Transverse colon (tissue), 4 donors: ENCODE results near the gene MAST2. TPM values are rescaled to one million over a fixed set of nuclear protein-coding genes. Genes with fewer than 3 reads are reported as not detected.

Experiments
- DNase-seq: peaks from one replicate; pipeline ENCODE4 v3.0.0-alpha.2; 2019
- H3K27ac ChIP-seq, 4 donors: fragments of 200-600 bp; sonication (generic); 2 replicates each; pipeline ENCODE4 v1.5.1; 2016 to 2018; ENCODE audit warnings: inconsistent platforms in 4 of 4
- H3K27me3 ChIP-seq: fragments of 200-600 bp; sonication (generic); 2 replicates; pipeline ENCODE4 v1.5.1; 2017; ENCODE audit warnings: inconsistent platforms
- H3K36me3 ChIP-seq, 4 donors: fragments of 200-600 bp; sonication (generic); 2 replicates each; pipeline ENCODE4 v1.5.1; 2017 to 2019; ENCODE audit warnings: inconsistent platforms in 4 of 4
- H3K4me1 ChIP-seq, 4 donors: fragments of 200-600 bp; sonication (generic); 2 replicates each; pipeline ENCODE4 v1.5.1; 2017 to 2020; ENCODE audit warnings: inconsistent platforms in 4 of 4
- H3K4me3 ChIP-seq, 4 donors: fragments of 200-600 bp; sonication (generic); 1 replicate in 1 of 4; 2 replicates in 3 of 4; pipeline versions ENCODE4 v1.5.1 to v1.6.1; 2017 to 2019; ENCODE audit warnings: inconsistent platforms in 4 of 4
- H3K9me3 ChIP-seq, 2 donors: fragments of 200-600 bp; sonication (generic); 2 replicates each; pipeline ENCODE4 v1.5.1; 2017 to 2019; ENCODE audit warnings: inconsistent platforms in 2 of 2
- EP300 ChIP-seq: sonication (generic); formaldehyde crosslinking; IDR thresholded peaks from one replicate; pipeline ENCODE4 v1.6.1; 2017; ENCODE audit warnings: antibody characterized with exemption, low read depth
- POLR2A ChIP-seq: fragments of 450-650 bp; IDR thresholded peaks from one replicate; pipeline ENCODE4 v1.6.1; 2016; ENCODE audit warnings: antibody characterized with exemption, mild to moderate bottlenecking, moderate library complexity
- POLR2AphosphoS5 ChIP-seq, 3 donors: sonication (generic); formaldehyde crosslinking; IDR thresholded peaks; one replicate each; pipeline ENCODE4 v1.6.1; 2016; ENCODE audit warnings: antibody characterized with exemption in 3 of 3
- WGBS, 2 donors: methylation state at CpG; one replicate each; pipeline ENCODE4 v1.1.5; 2018; ENCODE audit warnings: low coverage in 1 of 2; 5-methylcytosine and 5-hydroxymethylcytosine counted together
- in situ Hi-C, 4 donors: fragments of 200-750 bp; cut with MboI; loops; one replicate each; pipeline versions ENCODE4 v1.15.0 to v1.15.1; 2017; ENCODE audit warnings: low sequenced_read_pairs in 3 of 4, low pct_ligation_motif_present in 1 of 4, low pct_unique_long_range_greater_than_20kb in 1 of 4
- intact Hi-C: fragments of 100-400 bp; cut with DNase I; formaldehyde crosslinking; loops from one replicate; pipeline ENCODE4 v1.15.1; 2023; ENCODE audit warnings: low total_unique reads
- total RNA-seq, 4 donors: library from RNA; depleted of rRNA; stranded (reverse); fragments of >200 nt; gene quantifications; one replicate each; pipeline ENCODE4 v1.1.0, GENCODE V29; 2016
- TF ChIP-seq, protein P1 (sequence below), 5 experiments: fragments of 200-600 bp in 3 of 5; fragments of 450-650 bp in 2 of 5; sonication (generic) in 3 of 5; IDR thresholded peaks; 1 replicate in 2 of 5; 2 replicates in 3 of 5; pipeline ENCODE4 v1.5.1; 2016 to 2017; ENCODE audit warnings: antibody characterized with exemption in 5 of 5, inconsistent platforms in 3 of 5, mild to moderate bottlenecking in 2 of 5, moderate library complexity in 1 of 5

The MAST2 gene
- total RNA-seq, 4 donors from 2014 or later: 160 to 313 (median 161) TPM

GRCh38 chr1:45859221-45859620 is 55.8 kb downstream of the MAST2 start:
- no peaks in the 10 kb centered on the region for H3K27me3 ChIP-seq
- no peak overlapping the region for H3K4me3 ChIP-seq
- peaks cover 9 to 14% (median 11%) of the 10 kb centered on the region in 4 donors for H3K4me1 ChIP-seq
- in situ Hi-C loops (no loop called here), intact Hi-C loops (no loop called here)
- WGBS, 2 donors: 97 to 100% methylated on average over 2 to 3 of the region's 3 CpGs
- H3K9me3 ChIP-seq: no peaks in the 10 kb centered on the region
- no peaks in the 10 kb centered on the region for H3K36me3 ChIP-seq
- DNase-seq: no peak
- TF ChIP-seq, protein P1, sequence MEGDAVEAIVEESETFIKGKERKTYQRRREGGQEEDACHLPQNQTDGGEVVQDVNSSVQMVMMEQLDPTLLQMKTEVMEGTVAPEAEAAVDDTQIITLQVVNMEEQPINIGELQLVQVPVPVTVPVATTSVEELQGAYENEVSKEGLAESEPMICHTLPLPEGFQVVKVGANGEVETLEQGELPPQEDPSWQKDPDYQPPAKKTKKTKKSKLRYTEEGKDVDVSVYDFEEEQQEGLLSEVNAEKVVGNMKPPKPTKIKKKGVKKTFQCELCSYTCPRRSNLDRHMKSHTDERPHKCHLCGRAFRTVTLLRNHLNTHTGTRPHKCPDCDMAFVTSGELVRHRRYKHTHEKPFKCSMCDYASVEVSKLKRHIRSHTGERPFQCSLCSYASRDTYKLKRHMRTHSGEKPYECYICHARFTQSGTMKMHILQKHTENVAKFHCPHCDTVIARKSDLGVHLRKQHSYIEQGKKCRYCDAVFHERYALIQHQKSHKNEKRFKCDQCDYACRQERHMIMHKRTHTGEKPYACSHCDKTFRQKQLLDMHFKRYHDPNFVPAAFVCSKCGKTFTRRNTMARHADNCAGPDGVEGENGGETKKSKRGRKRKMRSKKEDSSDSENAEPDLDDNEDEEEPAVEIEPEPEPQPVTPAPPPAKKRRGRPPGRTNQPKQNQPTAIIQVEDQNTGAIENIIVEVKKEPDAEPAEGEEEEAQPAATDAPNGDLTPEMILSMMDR (IDR thresholded peaks at IDR 0.05): no peak
- no peak for TF ChIP-seq EP300
- no peak for TF ChIP-seq POLR2A
- no peak overlapping the region for H3K27ac ChIP-seq

GRCh38 chr1:45862008-45862407 is 58.6 kb downstream of the MAST2 start:
- peaks cover 9 to 19% (median 11%) of the 10 kb centered on the region in 4 donors for H3K4me1 ChIP-seq
- intact Hi-C loops: no loop called here
- no peaks in the 10 kb centered on the region for H3K27me3 ChIP-seq
- no peak overlapping the region for H3K4me3 ChIP-seq
- H3K27ac ChIP-seq: no peak overlapping the region
- H3K36me3 ChIP-seq: no peaks in the 10 kb centered on the region
- DNase-seq: no peak
- TF ChIP-seq POLR2A (no peak), POLR2AphosphoS5 (IDR thresholded peaks at IDR 0.05) (no peak), EP300 (no peak)
- TF ChIP-seq, protein P1 (IDR thresholded peaks at IDR 0.05): no peak
- H3K9me3 ChIP-seq: no peaks in the 10 kb centered on the region
- in situ Hi-C loops: no loop called here

GRCh38 chr1:45863218-45863617 is 59.8 kb downstream of the MAST2 start:
- no peak for DNase-seq
- in situ Hi-C loops: no loop called here
- 36 to 38% methylated on average over 2 of the region's 2 CpGs for WGBS, 2 donors

DNA sequence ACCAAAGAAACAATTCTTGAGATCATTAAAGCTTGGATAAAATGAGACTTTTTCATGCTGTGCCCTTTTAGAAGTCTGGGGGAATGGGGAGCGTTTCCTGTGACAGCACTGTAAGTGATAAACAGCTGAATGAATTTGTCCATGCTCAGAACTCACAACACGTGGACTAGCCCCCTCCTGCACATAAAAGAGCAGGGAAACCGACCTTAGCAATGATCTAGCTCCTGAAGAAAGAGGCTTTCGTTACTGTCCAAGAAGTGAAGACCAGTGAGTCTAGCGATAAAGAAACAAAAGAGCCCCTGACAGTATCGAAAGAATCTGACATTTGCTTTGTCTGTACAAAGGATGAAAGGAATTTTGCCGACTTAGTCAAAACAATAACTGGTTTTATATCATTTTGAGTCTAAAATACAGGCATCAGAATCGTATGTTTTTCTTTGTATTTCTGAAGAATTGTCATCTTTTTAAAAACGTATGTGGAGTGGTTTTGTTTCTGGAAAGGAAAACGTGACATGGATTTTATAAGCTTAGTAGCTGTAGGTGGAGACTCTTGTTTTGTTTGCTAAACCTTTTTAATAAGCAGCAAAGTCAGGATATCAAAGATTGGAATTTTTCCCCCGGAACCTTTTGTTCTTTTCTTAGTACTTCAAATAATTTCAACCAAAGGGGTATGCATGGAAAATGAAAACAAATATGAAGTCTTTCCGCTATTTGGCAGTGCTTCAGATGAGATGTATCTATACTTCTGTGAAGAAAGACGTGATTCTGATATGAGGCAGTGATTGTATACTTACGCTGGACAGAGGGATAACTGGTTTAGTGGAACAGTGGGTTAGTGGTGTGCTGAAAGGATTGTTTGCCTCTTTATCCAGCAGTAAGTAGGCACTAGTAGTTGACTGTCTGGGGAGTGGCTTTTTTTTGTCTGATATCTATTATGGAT is 61.0 kb downstream of the MAST2 start:
- peak overlapping the region in 2 of 4 donors; percentile 13 to 29 for H3K4me3 ChIP-seq
- in situ Hi-C loops (no loop called here), intact Hi-C loops (no loop called here)
- TF ChIP-seq, protein P1 (IDR thresholded peaks at IDR 0.05): no peak
- no peak for TF ChIP-seq POLR2A
- TF ChIP-seq EP300: no peak
- TF ChIP-seq POLR2AphosphoS5 (IDR thresholded peaks at IDR 0.05): no peak
- peaks cover 9 to 19% (median 11%) of the 10 kb centered on the region in 4 donors for H3K4me1 ChIP-seq
- no peaks in the 10 kb centered on the region for H3K27me3 ChIP-seq
- no peaks in the 10 kb centered on the region for H3K9me3 ChIP-seq
- H3K27ac ChIP-seq: no peak overlapping the region
- WGBS, 2 donors: 63 to 66% methylated on average over 14 of the region's 14 CpGs
- DNase-seq: no peak
- H3K36me3 ChIP-seq: no peaks in the 10 kb centered on the region

More at GRCh38 chr1:45863218-45863617, 59.8 kb downstream of the MAST2 start:
- Histone ChIP-seq H3K9me3 (no peaks in the 10 kb centered on the region), H3K36me3 (no peaks in the 10 kb centered on the region), H3K27me3 (no peaks in the 10 kb centered on the region), H3K27ac (no peak overlapping the region), H3K4me1 (peaks cover 9 to 19% (median 11%) of the 10 kb centered on the region in 4 donors), H3K4me3 (no peak overlapping the region)
- TF ChIP-seq, protein P1 (IDR thresholded peaks at IDR 0.05): no peak
- no peak for TF ChIP-seq POLR2A
- no peak for TF ChIP-seq POLR2AphosphoS5 (IDR thresholded peaks at IDR 0.05)
- TF ChIP-seq EP300: no peak
- intact Hi-C loops: no loop called here
